ENCODE measurements around the gene HSPB6. TPM values are rescaled to one million over a fixed set of nuclear protein-coding genes. Genes with fewer than 3 reads are reported as not detected.

Gene HSPB6
- total and polyA plus RNA-seq, 2 experiments from 2014 or later: 14.1 to 220 TPM

GRCh38 chr19:35732540-35733179 is 24.2 kb downstream of the HSPB6 start:
- Histone ChIP-seq H3K9me2 (ENCODE audit: insufficient read depth) (no peaks in the 10 kb centered on the region), H3F3A (ENCODE audit: insufficient read depth) (no peaks in the 10 kb centered on the region), H3K9ac (no peak overlapping the region), H2AFZ (no peak overlapping the region), H3K9me3 (ENCODE audit: low read depth) (no peaks in the 10 kb centered on the region), H3K27me3 (replicated peaks; ENCODE audit: insufficient read depth) (no peaks in the 10 kb centered on the region), H3K4me3 (no peak overlapping the region), H3K27ac (no peak overlapping the region), H4K20me1 (ENCODE audit: insufficient read depth) (no peaks in the 10 kb centered on the region), H3K4me2 (ENCODE audit: unreplicated experiment) (no peak overlapping the region), H3K4me1 (ENCODE audit: insufficient read depth) (no peaks in the 10 kb centered on the region), H3K36me3 (ENCODE audit: low read depth) (peaks cover 11% of the 10 kb centered on the region; the same call in 1 of the 2 replicates), H3K79me2 (ENCODE audit: insufficient read depth) (no peaks in the 10 kb centered on the region)
- no peak for TF ChIP-seq EZH2 (IDR thresholded peaks at IDR 0.05; ENCODE audit: insufficient read depth, poor library complexity, severe bottlenecking)
- no peak for TF ChIP-seq EZH2phosphoT487 (IDR thresholded peaks at IDR 0.05; ENCODE audit: insufficient read depth, low read depth)
- in situ Hi-C loops (cut with MboI): no loop called here
- WGBS, 2 experiments (ENCODE audit: low coverage in 1 of 2, low lambda C conversion rate in 2 of 2, missing lambda C conversion rate in 2 of 2): 63 to 81% methylated on average over 5 to 25 of the region's 25 CpGs
- no peak for DNase-seq

DNA sequence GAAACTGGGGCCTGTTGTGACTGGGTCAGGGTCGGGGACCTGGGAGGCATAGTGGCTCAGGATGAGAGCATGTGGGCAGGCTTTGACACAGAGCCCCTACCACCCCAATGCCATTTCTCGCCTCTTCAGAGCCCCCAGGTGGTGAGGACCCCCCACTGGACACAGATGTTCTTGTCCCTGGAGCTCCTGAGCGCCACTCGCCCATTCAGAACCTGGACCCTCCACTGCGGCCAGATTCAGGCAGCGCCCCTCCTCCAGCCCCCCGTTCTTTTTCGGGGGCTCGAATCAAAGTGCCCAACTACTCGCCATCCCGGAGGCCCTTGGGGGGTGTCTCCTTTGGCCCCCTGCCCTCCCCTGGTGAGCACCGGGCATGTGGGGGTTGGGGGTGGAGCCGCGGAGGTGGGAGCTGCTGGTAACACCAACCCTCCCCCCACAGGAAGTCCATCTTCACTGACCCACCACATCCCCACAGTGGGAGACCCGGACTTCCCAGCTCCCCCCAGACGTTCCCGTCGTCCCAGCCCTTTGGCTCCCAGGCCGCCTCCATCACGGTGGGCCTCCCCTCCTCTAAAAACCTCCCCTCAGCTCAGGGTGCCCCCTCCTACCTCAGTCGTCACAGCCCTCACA is 24.9 kb downstream of the HSPB6 start:
- WGBS, 2 experiments (ENCODE audit: low coverage in 1 of 2, low lambda C conversion rate in 2 of 2, missing lambda C conversion rate in 2 of 2): 92 to 93% methylated on average over 16 to 21 of the region's 21 CpGs
- no peak overlapping the region for H3K27ac ChIP-seq
- in situ Hi-C loops (cut with MboI): no loop called here

DNA sequence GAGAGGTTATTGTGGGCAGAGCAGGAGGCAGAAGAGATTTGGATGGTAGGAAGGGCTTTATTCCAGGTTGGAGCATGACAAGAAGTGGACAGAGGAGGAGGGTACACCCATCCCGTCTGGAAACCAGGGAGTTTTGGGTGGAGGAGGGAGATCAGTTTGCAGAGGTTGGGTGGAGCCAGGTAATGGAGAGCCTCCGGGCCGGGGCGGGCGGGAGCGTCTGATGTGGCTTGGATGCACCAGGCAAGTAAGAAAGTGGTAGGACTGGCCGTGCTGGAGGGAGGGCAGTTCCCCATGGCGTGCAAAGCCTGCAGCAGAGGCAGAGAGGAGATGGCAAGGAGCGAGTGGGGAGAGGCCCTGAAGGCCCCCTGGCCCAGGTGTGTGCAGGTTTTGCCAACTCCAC is 25.5 kb downstream of the HSPB6 start:
- Histone ChIP-seq H3K79me2 (ENCODE audit: insufficient read depth) (no peaks in the 10 kb centered on the region), H3K9me3 (ENCODE audit: low read depth) (no peaks in the 10 kb centered on the region), H3K27me3 (replicated peaks; ENCODE audit: insufficient read depth) (no peaks in the 10 kb centered on the region), H3K4me2 (ENCODE audit: unreplicated experiment) (no peak overlapping the region), H3K4me3 (no peak overlapping the region), H3F3A (ENCODE audit: insufficient read depth) (no peaks in the 10 kb centered on the region), H3K27ac (no peak overlapping the region), H2AFZ (no peak overlapping the region), H3K9ac (no peak overlapping the region), H3K4me1 (ENCODE audit: insufficient read depth) (no peaks in the 10 kb centered on the region), H3K9me2 (ENCODE audit: insufficient read depth) (no peaks in the 10 kb centered on the region), H4K20me1 (ENCODE audit: insufficient read depth) (no peaks in the 10 kb centered on the region), H3K36me3 (ENCODE audit: low read depth) (peaks cover 13% of the 10 kb centered on the region; the same call in 1 of the 2 replicates)
- in situ Hi-C loops (cut with MboI): no loop called here
- WGBS, 2 experiments (ENCODE audit: low coverage in 1 of 2, low lambda C conversion rate in 2 of 2, missing lambda C conversion rate in 2 of 2): 88 to 94% methylated on average over 2 to 9 of the region's 9 CpGs
- no peak for DNase-seq
- TF ChIP-seq EZH2phosphoT487 (IDR thresholded peaks at IDR 0.05; ENCODE audit: insufficient read depth, low read depth) (no peak), EZH2 (IDR thresholded peaks at IDR 0.05; ENCODE audit: insufficient read depth, poor library complexity, severe bottlenecking) (no peak)

More for the DNA sequence above, 24.9 kb downstream of the HSPB6 start:
- DNase-seq: no peak
- no peak overlapping the region for H2AFZ ChIP-seq
- peaks cover 11% of the 10 kb centered on the region; the same call in 1 of the 2 replicates for H3K36me3 ChIP-seq (ENCODE audit: low read depth)
- H3K9ac ChIP-seq: no peak overlapping the region
- no peak overlapping the region for H3K4me2 ChIP-seq (ENCODE audit: unreplicated experiment)
- no peaks in the 10 kb centered on the region for H3K9me2 ChIP-seq (ENCODE audit: insufficient read depth)
- H4K20me1 ChIP-seq (ENCODE audit: insufficient read depth): no peaks in the 10 kb centered on the region
- H3K9me3 ChIP-seq (ENCODE audit: low read depth): no peaks in the 10 kb centered on the region
- no peaks in the 10 kb centered on the region for H3F3A ChIP-seq (ENCODE audit: insufficient read depth)
- TF ChIP-seq EZH2 (IDR thresholded peaks at IDR 0.05; ENCODE audit: insufficient read depth, poor library complexity, severe bottlenecking) (no peak), EZH2phosphoT487 (IDR thresholded peaks at IDR 0.05; ENCODE audit: insufficient read depth, low read depth) (no peak)
- H3K27me3 ChIP-seq (replicated peaks; ENCODE audit: insufficient read depth): no peaks in the 10 kb centered on the region
- H3K4me1 ChIP-seq (ENCODE audit: insufficient read depth): no peaks in the 10 kb centered on the region
- H3K4me3 ChIP-seq: no peak overlapping the region
- no peaks in the 10 kb centered on the region for H3K79me2 ChIP-seq (ENCODE audit: insufficient read depth)

GRCh38 chr19:35730326-35730725 is 26.5 kb downstream of the HSPB6 start:
- Histone ChIP-seq H3K9me2 (ENCODE audit: insufficient read depth) (no peaks in the 10 kb centered on the region), H3K4me2 (ENCODE audit: unreplicated experiment) (no peak overlapping the region), H2AFZ (no peak overlapping the region), H3F3A (ENCODE audit: insufficient read depth) (no peaks in the 10 kb centered on the region), H3K27ac (no peak overlapping the region), H3K79me2 (ENCODE audit: insufficient read depth) (no peaks in the 10 kb centered on the region), H3K4me1 (ENCODE audit: insufficient read depth) (no peaks in the 10 kb centered on the region), H3K27me3 (replicated peaks; ENCODE audit: insufficient read depth) (no peaks in the 10 kb centered on the region), H3K9me3 (ENCODE audit: low read depth) (no peaks in the 10 kb centered on the region), H3K4me3 (no peak overlapping the region), H3K36me3 (ENCODE audit: low read depth) (peaks cover 17% of the 10 kb centered on the region; the same call in 1 of the 2 replicates), H3K9ac (no peak overlapping the region), H4K20me1 (ENCODE audit: insufficient read depth) (no peaks in the 10 kb centered on the region)
- DNase-seq: no peak
- in situ Hi-C loops (cut with MboI): no loop called here
- TF ChIP-seq EZH2phosphoT487 (IDR thresholded peaks at IDR 0.05; ENCODE audit: insufficient read depth, low read depth): no peak
- WGBS, 2 experiments (ENCODE audit: low coverage in 1 of 2, low lambda C conversion rate in 2 of 2, missing lambda C conversion rate in 2 of 2): 93 to 94% methylated on average over 17 to 18 of the region's 18 CpGs

All from GM23248 (cell line).